CD4-positive, alpha-beta T cell treated with Interleukin-10 for 1 hour (primary cell): Measurements from ENCODE around the gene GSTA5.
"Not testable (repeated sequence)": the region's sequence is repeated elsewhere in the genome, so short reads cannot be mapped to it uniquely, and the experiment has no call there.

ENCODE experiments used
- DNase-seq: peaks from one replicate; pipeline ENCODE4 v3.0.0-alpha.2; 2020

GSTA5 gene

DNA sequence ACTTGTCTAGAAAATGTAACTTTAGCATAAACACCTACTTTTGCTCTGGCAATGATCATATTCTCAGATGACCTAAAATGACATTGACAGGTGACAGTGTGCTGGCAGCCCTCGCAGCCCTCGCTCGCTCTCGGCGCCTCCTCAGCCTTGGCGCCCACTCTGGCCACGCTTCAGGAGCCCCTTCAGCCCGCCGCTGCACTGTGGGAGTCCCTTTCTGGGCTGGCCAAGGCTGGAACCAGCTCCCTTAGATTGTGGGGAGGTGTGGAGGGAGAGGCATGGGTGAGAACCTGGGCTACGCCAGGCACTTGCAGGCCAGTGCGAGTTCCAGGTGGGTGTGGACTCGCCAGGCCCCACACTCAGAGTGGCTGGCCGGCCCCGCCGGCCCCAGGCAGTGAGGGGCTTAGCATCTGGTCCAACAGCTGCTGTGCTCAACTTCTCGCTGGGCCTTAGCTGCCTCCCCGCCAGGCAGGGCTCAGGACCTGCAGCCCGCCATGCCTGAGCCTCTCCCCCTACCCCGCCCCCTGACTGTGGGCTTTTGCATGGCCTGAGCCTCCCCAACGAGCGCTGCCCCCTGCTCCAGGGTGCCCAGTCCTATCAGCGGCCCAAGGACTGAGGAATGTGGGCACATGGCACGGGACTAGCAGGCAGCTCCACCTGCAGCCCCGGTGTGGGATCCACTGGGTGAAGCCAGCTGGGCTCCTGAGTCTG lies 54.2 kb downstream of the GSTA5 start:
- DNase-seq = no peak

GRCh38 chr6:52782696-52783274 lies 57.8 kb downstream of the GSTA5 start:
- not testable (repeated sequence) for DNase-seq

DNA sequence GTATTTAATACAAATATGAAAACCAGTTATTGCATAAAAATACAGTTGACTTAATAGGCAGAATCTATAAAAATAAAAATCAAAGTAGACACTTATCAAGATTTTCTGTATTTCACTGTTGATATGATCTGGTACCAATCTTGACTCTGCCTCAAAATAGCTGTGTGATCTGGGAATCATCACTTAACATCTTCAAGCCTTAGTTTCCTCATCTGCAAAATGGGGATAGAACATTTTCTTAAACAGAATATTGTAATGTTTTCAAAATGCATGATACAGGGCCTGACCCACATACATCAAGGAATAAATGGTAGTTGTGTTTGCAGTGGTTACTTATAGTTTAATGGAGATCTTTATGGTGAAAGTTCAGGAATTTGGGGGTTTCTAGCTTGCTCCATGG lies 58.4 kb downstream of the GSTA5 start:
- not testable (repeated sequence) for DNase-seq
